IPS-15b (cell line): Measurements from ENCODE around the gene NHLH2.

Experiments used
- H3K27me3 ChIP-seq: one replicate; pipeline ENCODE4 v1.6.1; 2013; ENCODE audit warnings: low read length; ENCODE audit not compliant: control insufficient read depth, insufficient read depth
- H3K36me3 ChIP-seq: one replicate; pipeline ENCODE4 v1.6.1; 2013; ENCODE audit warnings: low read length; ENCODE audit not compliant: control insufficient read depth, insufficient read depth
- H3K4me1 ChIP-seq: one replicate; pipeline ENCODE4 v1.6.1; 2013; ENCODE audit warnings: mild to moderate bottlenecking, low read length; ENCODE audit not compliant: control insufficient read depth, insufficient read depth
- H3K4me3 ChIP-seq: one replicate; pipeline ENCODE4 v1.5.1; 2013; ENCODE audit warnings: low read depth, low read length
- H3K9ac ChIP-seq: one replicate; pipeline ENCODE4 v1.6.1; 2013; ENCODE audit warnings: low read depth, mild to moderate bottlenecking, low read length
- H3K9me3 ChIP-seq: one replicate; pipeline ENCODE4 v1.6.1; 2013; ENCODE audit warnings: mild to moderate bottlenecking, low read length; ENCODE audit not compliant: control insufficient read depth, insufficient read depth

The NHLH2 gene

GRCh38 chr1:115837341-115837739 is 3.6 kb downstream of the NHLH2 start:
- Histone ChIP-seq H3K4me3 (peak overlapping the region; percentile 67), H3K27me3 (peaks cover 53% of the 10 kb centered on the region), H3K9ac (peak overlapping the region; percentile 5), H3K36me3 (no peaks in the 10 kb centered on the region), H3K4me1 (peaks cover 4% of the 10 kb centered on the region), H3K9me3 (no peaks in the 10 kb centered on the region)

- H3K9ac ChIP-seq = no peak overlapping the region
- no peaks in the 10 kb centered on the region for H3K4me1 ChIP-seq
- no peaks in the 10 kb centered on the region for H3K36me3 ChIP-seq
- H3K4me3 ChIP-seq = no peak overlapping the region
- H3K27me3 ChIP-seq = peaks cover 38% of the 10 kb centered on the region
- H3K9me3 ChIP-seq = no peaks in the 10 kb centered on the region
Measured at GRCh38 chr1:115833856-115834255, 7.1 kb downstream of the NHLH2 start.

DNA sequence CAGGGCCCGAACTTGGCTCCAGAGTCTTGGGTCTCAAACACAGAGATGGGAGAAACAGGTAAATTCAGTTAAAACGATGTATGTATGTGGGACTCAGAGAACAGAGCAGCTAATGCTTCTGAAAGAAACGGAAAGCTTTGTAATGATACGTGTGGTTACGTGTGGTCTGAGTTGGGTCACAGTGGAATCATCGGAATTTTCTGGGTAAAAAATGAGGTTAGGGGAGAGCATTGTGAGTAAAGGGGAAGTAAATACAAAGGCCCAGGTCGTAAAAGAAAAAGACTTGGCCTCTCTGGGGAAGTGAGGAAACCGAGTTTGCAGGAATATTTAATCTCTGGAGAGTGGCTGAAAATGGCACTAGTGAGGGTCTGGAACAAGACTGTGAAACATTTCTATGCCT is 8.3 kb downstream of the NHLH2 start:
- no peaks in the 10 kb centered on the region for H3K9me3 ChIP-seq
- H3K27me3 ChIP-seq = peaks cover 38% of the 10 kb centered on the region
- no peak overlapping the region for H3K9ac ChIP-seq
- peaks cover 2% of the 10 kb centered on the region for H3K4me1 ChIP-seq
- no peak overlapping the region for H3K4me3 ChIP-seq
- no peaks in the 10 kb centered on the region for H3K36me3 ChIP-seq

- H3K9me3 ChIP-seq = no peaks in the 10 kb centered on the region
- no peaks in the 10 kb centered on the region for H3K36me3 ChIP-seq
- no peak overlapping the region for H3K9ac ChIP-seq
- H3K4me3 ChIP-seq = no peak overlapping the region
- peaks cover 36% of the 10 kb centered on the region for H3K27me3 ChIP-seq
- peaks cover 3% of the 10 kb centered on the region for H3K4me1 ChIP-seq
Measured at GRCh38 chr1:115830963-115831362, 10.0 kb downstream of the NHLH2 start.

DNA sequence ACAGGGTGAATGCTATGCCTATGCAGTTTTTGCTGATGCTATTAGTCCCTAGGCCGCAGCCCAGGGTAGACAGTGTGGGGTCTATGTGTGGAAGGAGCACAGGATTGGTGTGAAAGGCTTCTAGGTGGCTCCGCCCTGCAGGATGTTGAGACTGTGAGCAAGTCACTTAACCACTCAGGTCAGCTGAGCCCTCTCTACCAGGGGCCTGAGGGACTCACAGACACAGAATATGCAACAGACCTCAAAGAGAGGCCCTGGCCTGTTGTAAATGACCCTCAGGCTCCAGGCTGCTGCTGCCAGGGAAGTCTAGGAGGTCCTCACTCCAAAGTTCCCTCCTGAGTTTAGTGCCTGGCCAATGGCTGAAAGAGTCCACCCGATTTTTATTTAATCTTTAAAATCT is 11.0 kb downstream of the NHLH2 start:
- Histone ChIP-seq H3K4me3 (no peak overlapping the region), H3K4me1 (peaks cover 3% of the 10 kb centered on the region), H3K27me3 (peaks cover 33% of the 10 kb centered on the region), H3K9ac (no peak overlapping the region), H3K9me3 (no peaks in the 10 kb centered on the region), H3K36me3 (no peaks in the 10 kb centered on the region)

- Histone ChIP-seq H3K9ac (no peak overlapping the region), H3K9me3 (no peaks in the 10 kb centered on the region), H3K27me3 (peaks cover 33% of the 10 kb centered on the region), H3K4me1 (peaks cover 3% of the 10 kb centered on the region), H3K36me3 (no peaks in the 10 kb centered on the region), H3K4me3 (peak overlapping the region; percentile 67)
Measured at GRCh38 chr1:115829023-115829674, 11.8 kb downstream of the NHLH2 start.

DNA sequence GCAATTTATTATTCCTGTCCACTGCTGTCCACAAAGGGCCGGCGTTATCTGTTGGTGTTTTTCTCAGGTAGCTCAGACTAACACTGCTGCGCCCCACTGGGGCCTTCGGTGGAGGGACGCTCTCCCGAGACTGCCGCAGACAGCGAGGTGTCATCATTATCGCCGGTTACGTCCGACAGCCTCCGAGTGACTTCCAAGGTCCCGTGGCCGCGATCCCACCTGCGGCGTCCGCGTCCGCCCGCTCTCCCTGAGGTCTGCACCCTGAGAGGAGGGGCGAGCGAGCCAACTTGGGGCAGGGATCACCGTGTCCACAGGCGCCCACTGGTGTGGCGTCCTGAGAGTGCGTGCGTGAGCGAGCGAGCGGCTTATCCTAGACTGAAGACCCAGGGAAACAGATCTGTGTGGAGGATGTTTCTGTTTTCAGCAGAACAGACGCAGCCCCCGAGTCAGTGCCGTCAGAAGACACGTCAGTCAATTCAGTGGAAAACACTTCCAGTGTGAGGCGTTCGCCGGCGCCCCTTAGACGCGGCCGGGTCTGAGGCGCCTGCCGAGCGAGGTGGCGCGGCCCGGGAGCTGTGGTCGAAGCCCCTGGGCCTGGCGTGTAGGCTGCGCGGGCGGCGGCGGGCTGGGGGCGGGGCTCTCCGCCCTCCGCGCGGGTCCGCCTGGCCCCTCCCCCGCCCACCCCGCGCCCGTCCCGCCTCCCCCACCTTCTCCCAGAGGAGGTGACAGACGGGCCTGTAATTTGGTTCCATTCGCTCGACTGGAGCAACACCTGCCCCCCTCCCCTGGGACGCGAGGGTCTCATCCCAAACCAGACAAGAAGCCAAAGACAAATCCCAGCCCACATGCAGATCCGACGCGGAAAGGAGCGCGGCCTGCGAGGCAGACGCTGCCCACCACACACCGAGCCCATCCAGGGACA is 12.6 kb downstream of the NHLH2 start:
- Histone ChIP-seq H3K4me3 (peak overlapping the region; percentile 81), H3K36me3 (no peaks in the 10 kb centered on the region), H3K4me1 (peaks cover 3% of the 10 kb centered on the region), H3K9ac (no peak overlapping the region), H3K27me3 (peaks cover 33% of the 10 kb centered on the region), H3K9me3 (no peaks in the 10 kb centered on the region)

DNA sequence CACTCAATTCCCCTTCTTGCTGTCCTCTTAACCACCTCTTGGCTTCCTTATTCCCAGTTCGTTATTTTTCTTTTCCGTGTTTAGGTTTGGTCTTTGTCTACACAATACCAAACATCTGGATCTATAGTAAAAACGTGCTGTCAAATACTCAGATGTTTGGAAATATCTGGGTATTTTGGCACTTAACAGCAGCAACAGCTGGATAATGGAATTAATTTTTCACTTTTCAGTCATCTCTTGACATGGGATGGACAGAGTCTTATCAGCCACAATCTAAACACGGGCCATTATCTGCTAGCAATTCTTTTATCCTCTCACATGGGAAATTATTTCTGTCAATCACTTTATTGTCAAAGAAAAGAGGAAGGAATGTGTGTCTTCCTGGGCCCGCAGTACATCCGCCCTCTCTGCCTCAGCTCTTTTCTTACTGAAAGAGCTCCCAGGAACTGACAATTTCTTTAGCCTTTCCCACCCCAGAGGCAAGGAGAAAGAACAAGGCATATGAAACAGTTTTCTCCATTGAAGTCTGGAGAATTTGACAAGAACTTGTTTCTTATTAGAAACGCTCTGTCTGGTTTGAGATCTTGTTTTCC is 13.4 kb downstream of the NHLH2 start:
- no peaks in the 10 kb centered on the region for H3K9me3 ChIP-seq
- peak overlapping the region; percentile 81 for H3K4me3 ChIP-seq
- peaks cover 31% of the 10 kb centered on the region for H3K27me3 ChIP-seq
- no peak overlapping the region for H3K9ac ChIP-seq
- H3K36me3 ChIP-seq = no peaks in the 10 kb centered on the region
- H3K4me1 ChIP-seq = peaks cover 3% of the 10 kb centered on the region

GRCh38 chr1:115826628-115827027 is 14.3 kb downstream of the NHLH2 start:
- Histone ChIP-seq H3K9ac (no peak overlapping the region), H3K4me1 (peaks cover 3% of the 10 kb centered on the region), H3K27me3 (peaks cover 31% of the 10 kb centered on the region), H3K4me3 (no peak overlapping the region), H3K9me3 (no peaks in the 10 kb centered on the region), H3K36me3 (no peaks in the 10 kb centered on the region)

DNA sequence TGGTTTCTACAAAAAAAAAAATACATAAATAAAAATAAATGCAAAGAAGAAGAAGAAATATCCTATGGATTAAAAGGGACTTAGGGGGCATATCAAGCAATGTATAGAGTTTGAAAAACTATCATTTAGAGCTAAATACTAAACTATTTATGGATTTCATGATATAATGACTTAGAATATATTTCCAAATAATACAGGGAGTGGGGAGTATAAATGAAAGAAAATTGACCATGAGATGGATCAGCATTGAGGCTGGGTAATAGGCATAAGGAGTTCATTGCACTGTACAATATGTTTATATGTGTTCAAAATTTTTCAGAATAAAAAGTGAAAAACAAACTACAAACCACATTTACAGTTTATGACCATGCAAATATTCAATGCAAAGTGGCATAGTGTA is 18.8 kb downstream of the NHLH2 start:
- H3K36me3 ChIP-seq = no peaks in the 10 kb centered on the region
- H3K27me3 ChIP-seq = peaks cover 11% of the 10 kb centered on the region
- no peaks in the 10 kb centered on the region for H3K9me3 ChIP-seq
- no peaks in the 10 kb centered on the region for H3K4me1 ChIP-seq
- no peak overlapping the region for H3K4me3 ChIP-seq
- H3K9ac ChIP-seq = no peak overlapping the region

DNA sequence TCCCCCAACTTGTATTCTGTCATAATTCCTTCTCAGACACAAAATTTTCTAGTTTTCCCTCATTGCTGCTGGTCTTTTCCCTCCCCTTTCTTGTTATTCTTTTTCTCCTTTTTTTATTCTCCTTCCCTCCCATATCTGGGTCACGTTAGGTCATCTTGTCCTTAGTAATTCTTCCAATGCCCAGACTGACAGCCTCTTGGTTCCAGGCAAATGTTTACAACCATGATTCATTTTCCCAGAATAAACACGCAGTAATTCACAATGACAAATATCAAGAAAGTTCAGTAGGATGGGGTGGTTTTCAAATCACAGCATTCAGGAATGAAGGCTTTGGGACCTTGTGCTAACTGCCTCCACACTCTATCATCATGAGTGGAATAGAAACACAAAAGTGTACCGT is 25.2 kb downstream of the NHLH2 start:
- Histone ChIP-seq H3K9ac (no peak overlapping the region), H3K9me3 (no peaks in the 10 kb centered on the region), H3K4me3 (no peak overlapping the region), H3K36me3 (no peaks in the 10 kb centered on the region), H3K4me1 (no peaks in the 10 kb centered on the region), H3K27me3 (no peaks in the 10 kb centered on the region)
